Endothelial cell (in vitro differentiated cells): ENCODE measurements around the gene HNRNPK. TPM values are rescaled to one million over a fixed set of nuclear protein-coding genes. Genes with fewer than 3 reads are reported as not detected.
"Not testable (repeated sequence)": the region's sequence is repeated elsewhere in the genome, so short reads cannot be mapped to it uniquely, and the experiment has no call there.

Source experiments
- DNase-seq: peaks from one replicate; pipeline ENCODE4 v3.0.0; 2021; ENCODE audit warnings: low spot score
- H3K27ac Mint-ChIP-seq: one replicate; pipeline ENCODE4 v1.8.0; 2021; ENCODE audit warnings: mixed read lengths, inconsistent platforms; ENCODE audit not compliant: unreplicated experiment
- H3K27me3 Mint-ChIP-seq: one replicate; pipeline ENCODE4 v1.8.0; 2021; ENCODE audit warnings: mild to moderate bottlenecking, moderate library complexity, mixed read lengths, inconsistent platforms; ENCODE audit not compliant: unreplicated experiment
- H3K36me3 Mint-ChIP-seq: one replicate; pipeline ENCODE4 v1.8.0; 2021; ENCODE audit warnings: mild to moderate bottlenecking, low read depth, mixed read lengths, inconsistent platforms; ENCODE audit not compliant: unreplicated experiment
- H3K4me1 Mint-ChIP-seq: one replicate; pipeline ENCODE4 v1.8.0; 2021; ENCODE audit warnings: mild to moderate bottlenecking, mixed read lengths, inconsistent platforms; ENCODE audit not compliant: unreplicated experiment
- H3K4me3 Mint-ChIP-seq: one replicate; pipeline ENCODE4 v1.8.0; 2021; ENCODE audit warnings: mild to moderate bottlenecking, mixed read lengths, inconsistent platforms; ENCODE audit not compliant: unreplicated experiment
- H3K9me3 Mint-ChIP-seq: one replicate; pipeline ENCODE4 v1.8.0; 2021; ENCODE audit warnings: mixed read lengths, inconsistent platforms; ENCODE audit not compliant: unreplicated experiment
- CTCF ChIP-seq: fragments of 200-600 bp; sonication (generic); IDR thresholded peaks from one replicate; pipeline ENCODE4 v1.5.0; 2021; ENCODE audit warnings: antibody characterized with exemption; ENCODE audit not compliant: unreplicated experiment
- total RNA-seq: library from RNA; stranded (reverse); fragmentation: NEBNext Ultra II Directional; extraction: Animal tissue kit (Norgen Biotek cat#: 25700); gene quantifications from one replicate; pipeline ENCODE4 v1.2.1, GENCODE V29; 2021; ENCODE audit not compliant: unreplicated experiment

Gene HNRNPK
- total RNA-seq, 1 donor from 2014 or later = 614 TPM

GRCh38 chr9:83956436-83957247 lies 23.4 kb downstream of the HNRNPK start:
- no peaks in the 10 kb centered on the region for H3K36me3 Mint-ChIP-seq
- peaks cover 11% of the 10 kb centered on the region for H3K4me1 Mint-ChIP-seq
- H3K27me3 Mint-ChIP-seq = peaks cover 8% of the 10 kb centered on the region
- H3K4me3 Mint-ChIP-seq = peak overlapping the region; percentile 88
- TF ChIP-seq CTCF = no peak
- H3K27ac Mint-ChIP-seq = peak overlapping the region; percentile 32
- peak; percentile 60 for DNase-seq
- no peaks in the 10 kb centered on the region for H3K9me3 Mint-ChIP-seq

- peaks cover 8% of the 10 kb centered on the region for H3K27me3 Mint-ChIP-seq
Observed at GRCh38 chr9:83956086-83956435, 24.0 kb downstream of the HNRNPK start.

GRCh38 chr9:83948096-83948495 lies 31.9 kb downstream of the HNRNPK start:
- DNase-seq, H3K4me1 Mint-ChIP-seq, H3K27me3 Mint-ChIP-seq, H3K27ac Mint-ChIP-seq, H3K9me3 Mint-ChIP-seq, H3K4me3 Mint-ChIP-seq: not testable (repeated sequence)
- H3K36me3 Mint-ChIP-seq = peaks cover 17% of the 10 kb centered on the region

More at GRCh38 chr9:83956086-83956435, 24.0 kb downstream of the HNRNPK start:
- Mint-ChIP-seq H3K9me3 (no peaks in the 10 kb centered on the region), H3K36me3 (no peaks in the 10 kb centered on the region), H3K4me3 (peak overlapping the region; percentile 88), H3K27ac (peak overlapping the region; percentile 32), H3K4me1 (peaks cover 11% of the 10 kb centered on the region)
- no peak for TF ChIP-seq CTCF
- DNase-seq = peak; percentile 18

- DNase-seq = no peak
- Mint-ChIP-seq H3K4me1 (no peaks in the 10 kb centered on the region), H3K4me3 (no peak overlapping the region), H3K27ac (no peak overlapping the region), H3K9me3 (no peaks in the 10 kb centered on the region), H3K36me3 (peaks cover 3% of the 10 kb centered on the region), H3K27me3 (no peaks in the 10 kb centered on the region)
- TF ChIP-seq CTCF = no peak
Observed at GRCh38 chr9:83940590-83941303, 39.3 kb downstream of the HNRNPK start.

GRCh38 chr9:83937861-83938455 lies 42.1 kb downstream of the HNRNPK start:
- Mint-ChIP-seq H3K9me3 (no peaks in the 10 kb centered on the region), H3K27ac (no peak overlapping the region), H3K36me3 (no peaks in the 10 kb centered on the region), H3K27me3 (peaks cover 1% of the 10 kb centered on the region), H3K4me3 (no peak overlapping the region), H3K4me1 (peaks cover 20% of the 10 kb centered on the region)
- peak; percentile 86 for TF ChIP-seq CTCF
- peak; percentile 43 for DNase-seq
